Right ventricle myocardium inferior (tissue), 1 donor: ENCODE measurements around the gene RAPGEF1. TPM values are rescaled to one million over a fixed set of nuclear protein-coding genes. Genes with fewer than 3 reads are reported as not detected.
"Not testable (repeated sequence)": the region's sequence is repeated elsewhere in the genome, so short reads cannot be mapped to it uniquely, and the experiment has no call there.

Experiments used
- ATAC-seq: fragments of 200-7000 bp; cut with Tn5 transposase; one replicate; pipeline ENCODE4 v1.9.1; 2020; ENCODE audit warnings: mild to moderate bottlenecking, moderate library complexity
- DNase-seq: peaks from one replicate; pipeline ENCODE4 v3.0.0; 2021; ENCODE audit errors: missing footprints
- intact Hi-C: fragments of 100-400 bp; cut with DNase I; formaldehyde crosslinking; loops from one replicate; pipeline ENCODE4 v1.11.0; 2022
- total RNA-seq: library from RNA; stranded (reverse); fragmentation: NEBNext Ultra II Directional; extraction: Animal tissue kit (Norgen Biotek cat#: 25700); gene quantifications from one replicate; pipeline ENCODE4 v1.2.1, GENCODE V29; 2021
- donor health status: DM: no; HTN: yes; CAD: no; lungs with severe emphysema.

RAPGEF1 gene
- total RNA-seq, 1 donor from 2014 or later = 125 TPM

- intact Hi-C loops = no loop called here
- ATAC-seq (no peak), DNase-seq (no peak)
Observed at GRCh38 chr9:131552030-131552429, 187.8 kb downstream of the RAPGEF1 start.

GRCh38 chr9:131550465-131550864 is 189.4 kb downstream of the RAPGEF1 start:
- DNase-seq, intact Hi-C loops, ATAC-seq: not testable (repeated sequence)

- intact Hi-C loops, DNase-seq, ATAC-seq: not testable (repeated sequence)
Observed at GRCh38 chr9:131549186-131549585, 190.7 kb downstream of the RAPGEF1 start.

DNA sequence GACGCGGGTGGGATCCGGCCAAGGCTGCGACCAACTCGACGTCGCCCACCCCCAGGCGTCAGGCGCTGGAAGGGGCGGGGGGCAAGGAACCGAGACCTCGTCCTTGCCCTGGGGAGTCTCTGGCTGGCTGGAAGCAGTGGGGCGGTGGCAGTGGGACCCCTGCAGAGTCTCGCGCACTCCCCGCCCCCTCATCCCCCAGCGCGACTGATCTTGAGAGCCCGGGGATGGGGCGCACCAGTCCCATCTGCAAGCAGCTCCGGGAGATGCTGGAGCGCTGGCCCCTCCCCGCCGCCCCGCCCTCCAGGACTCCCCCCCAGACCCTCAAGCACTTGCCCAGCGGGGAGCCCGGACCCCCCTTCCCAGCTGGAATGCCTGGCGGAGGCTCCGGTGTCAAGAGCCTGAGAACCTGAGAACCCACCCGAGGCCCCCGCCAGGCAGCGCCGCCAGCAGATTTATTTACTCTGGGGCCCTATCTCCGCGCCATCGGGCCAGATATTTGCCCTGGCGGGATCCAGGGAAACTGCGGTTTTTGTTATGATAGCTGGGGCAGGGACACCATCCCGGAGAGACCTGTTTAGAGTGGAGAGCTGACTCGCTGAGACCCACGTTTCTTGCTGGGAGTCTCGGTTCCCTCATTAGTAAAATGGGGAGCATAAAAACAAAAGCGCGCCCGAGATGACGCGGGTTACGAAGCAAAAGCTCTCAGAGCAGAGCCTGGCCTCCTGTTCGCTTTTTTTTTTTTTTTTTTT is 193.4 kb downstream of the RAPGEF1 start:
- ATAC-seq = no peak
- DNase-seq = no peak
- intact Hi-C loops = no loop called here

DNA sequence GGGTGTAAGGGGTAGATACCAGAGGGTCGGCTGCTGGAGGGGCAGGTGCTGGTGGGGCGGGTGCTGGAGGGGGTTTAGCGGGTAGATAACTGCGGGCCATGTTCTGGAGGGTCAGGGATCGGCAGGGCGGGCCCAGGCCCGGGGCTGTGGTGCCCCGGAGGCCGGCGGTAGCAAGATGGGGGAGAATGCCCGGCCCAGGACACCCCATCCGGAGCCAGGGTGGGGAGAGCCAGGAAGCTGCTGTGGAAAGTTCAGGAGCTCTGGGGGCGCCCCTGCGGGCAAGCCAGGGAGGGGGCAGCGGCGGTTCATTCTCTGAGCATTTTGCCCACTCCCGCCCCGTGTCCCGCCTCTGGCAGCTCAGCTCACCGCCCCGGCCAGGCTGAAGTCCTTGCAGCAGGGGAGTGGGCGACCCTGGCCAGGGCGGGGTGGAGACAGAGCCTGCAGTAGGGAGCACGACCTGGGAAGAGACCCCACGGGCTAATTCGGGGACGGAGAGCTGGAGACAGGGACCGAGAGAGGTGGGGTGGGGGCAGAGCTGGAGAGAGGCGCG is 194.0 kb downstream of the RAPGEF1 start:
- DNase-seq (no peak), ATAC-seq (no peak)
- intact Hi-C loops = no loop called here

- intact Hi-C loops = no loop called here
- DNase-seq = no peak
- no peak for ATAC-seq
Observed at GRCh38 chr9:131545003-131545785, 194.7 kb downstream of the RAPGEF1 start, which contains the start of gene PRRT1B. Gene PRRT1B, plus strand, starts transcription at chr9:131545523. Its CDS starts 93 bp downstream, at chr9:131545616.

DNA sequence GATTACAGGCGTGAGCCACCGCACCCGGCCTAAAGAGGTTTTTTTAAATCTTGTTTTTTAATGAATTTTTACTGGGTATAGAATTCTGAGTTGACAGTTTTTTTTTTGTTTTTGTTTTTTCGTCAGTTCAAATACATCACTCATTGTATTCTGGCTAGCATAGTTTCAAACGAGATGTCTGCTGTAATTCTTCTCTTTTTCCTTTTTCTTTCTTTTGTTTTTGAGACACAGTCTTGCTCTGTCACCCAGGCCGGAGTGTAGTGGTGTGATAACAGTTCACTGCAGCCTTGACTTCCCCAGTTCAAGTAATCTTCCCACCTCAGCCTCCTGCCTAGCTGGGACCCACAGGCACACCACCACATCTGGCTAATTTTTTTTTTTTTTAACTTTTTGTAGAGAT is 196.7 kb downstream of the RAPGEF1 start:
- ATAC-seq (no peak), DNase-seq (no peak)
- intact Hi-C loops = no loop called here

GRCh38 chr9:131539223-131539923 is 200.5 kb downstream of the RAPGEF1 start:
- intact Hi-C loops = no loop called here
- DNase-seq = no peak
- ATAC-seq = no peak

DNA sequence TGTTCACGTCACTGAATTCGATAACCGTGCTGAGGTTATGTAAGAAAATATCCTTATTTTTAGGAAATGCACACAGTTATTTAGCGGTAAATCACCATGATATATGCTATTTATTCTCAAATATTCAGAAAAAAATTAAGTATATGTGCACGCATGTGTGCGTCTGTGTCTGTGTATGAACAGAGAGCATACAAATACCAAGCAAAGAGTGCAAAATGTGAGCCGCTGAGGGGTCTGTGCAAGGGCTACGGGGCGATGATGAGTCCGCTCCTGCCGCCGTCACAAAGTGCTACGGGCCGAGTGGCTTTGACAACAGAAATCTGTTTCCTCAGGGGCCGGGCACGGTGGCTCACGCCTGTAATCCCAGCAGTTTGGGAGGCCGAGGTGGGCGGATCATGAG is 201.9 kb downstream of the RAPGEF1 start:
- DNase-seq (no peak), ATAC-seq (no peak)
- intact Hi-C loops = loop anchor here (2.0 kb wide), 1 partner anchor 63 kb away; no protein-coding TSS in a partner anchor

DNA sequence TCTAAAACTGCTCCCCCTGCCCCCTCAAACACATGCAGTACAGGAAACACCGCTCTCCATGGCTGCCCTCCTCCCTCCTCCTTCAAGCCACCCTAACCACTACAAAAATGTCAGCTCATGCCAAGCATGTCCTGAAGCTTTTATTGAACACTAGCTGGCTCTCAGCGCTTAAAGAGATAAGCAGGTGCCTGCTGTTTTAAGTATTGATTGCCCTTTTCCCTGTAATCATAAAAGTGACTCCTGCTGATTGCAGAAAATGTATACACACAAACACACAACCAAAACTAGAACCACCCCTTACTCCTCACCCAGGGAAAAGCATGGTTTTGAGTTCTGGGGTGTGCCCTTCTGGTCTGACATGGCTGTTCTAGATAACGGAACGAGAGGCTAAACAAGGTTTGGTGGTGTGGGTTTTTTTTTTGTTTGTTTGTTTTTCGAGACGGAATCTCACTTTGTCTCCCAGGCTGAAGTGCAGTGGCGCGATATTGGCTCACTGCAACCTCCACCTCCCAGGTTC is 205.1 kb downstream of the RAPGEF1 start:
- ATAC-seq (no peak), DNase-seq (no peak)
- intact Hi-C loops = no loop called here

DNA sequence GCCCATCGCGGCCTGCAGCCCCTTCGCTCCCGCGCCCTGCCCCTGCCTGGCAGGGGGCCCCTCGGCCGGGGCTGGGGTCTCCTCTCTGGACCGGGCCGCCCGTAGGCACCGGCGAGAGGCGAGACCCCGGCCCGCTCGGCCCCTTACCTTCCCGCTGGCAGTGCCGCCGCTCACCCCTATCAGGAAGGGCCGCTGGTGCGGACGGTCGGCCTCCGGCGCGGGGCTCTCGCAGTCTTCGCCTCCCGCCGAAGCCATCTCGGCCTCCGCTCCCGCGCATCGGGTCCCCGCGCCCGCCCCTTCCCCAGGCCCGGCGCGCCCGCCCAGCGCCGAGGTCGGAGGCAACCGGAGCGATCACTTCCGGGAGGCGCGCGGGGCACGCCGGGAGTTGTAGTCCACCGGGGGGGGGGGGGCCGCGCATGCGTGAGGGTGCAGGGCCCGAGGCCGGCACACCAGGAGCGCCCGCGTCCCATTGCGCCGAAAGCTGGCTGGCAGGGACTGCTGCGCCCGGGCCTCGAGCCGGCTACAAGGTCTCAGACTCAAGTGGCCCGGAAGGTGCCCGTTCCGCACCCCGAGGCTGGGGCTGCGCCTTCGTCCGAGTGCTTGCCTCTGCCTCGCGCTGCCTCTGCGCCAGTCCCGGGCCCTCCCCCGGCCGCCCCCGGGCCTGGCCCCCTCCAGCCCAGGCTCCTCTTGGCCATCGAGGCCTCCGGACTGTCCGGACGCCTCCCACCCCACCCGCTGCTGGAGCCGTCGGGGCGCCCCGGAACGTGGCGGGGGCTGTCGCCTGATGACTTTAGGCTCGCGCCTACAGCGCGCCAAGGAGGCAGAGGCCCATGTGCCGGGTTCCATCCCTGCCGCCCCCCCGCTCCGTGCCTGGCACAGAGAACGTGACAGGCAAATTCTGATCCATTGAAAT is 208.7 kb downstream of the RAPGEF1 start, which contains the start of gene UCK1:
Gene UCK1 (minus strand): TSS at position 344 of the 913 bp plus-strand sequence. CDS start 89 bp downstream, at position 255.
- intact Hi-C loops = no loop called here
- ATAC-seq = peak; percentile 98
- DNase-seq = peak; percentile 91

DNA sequence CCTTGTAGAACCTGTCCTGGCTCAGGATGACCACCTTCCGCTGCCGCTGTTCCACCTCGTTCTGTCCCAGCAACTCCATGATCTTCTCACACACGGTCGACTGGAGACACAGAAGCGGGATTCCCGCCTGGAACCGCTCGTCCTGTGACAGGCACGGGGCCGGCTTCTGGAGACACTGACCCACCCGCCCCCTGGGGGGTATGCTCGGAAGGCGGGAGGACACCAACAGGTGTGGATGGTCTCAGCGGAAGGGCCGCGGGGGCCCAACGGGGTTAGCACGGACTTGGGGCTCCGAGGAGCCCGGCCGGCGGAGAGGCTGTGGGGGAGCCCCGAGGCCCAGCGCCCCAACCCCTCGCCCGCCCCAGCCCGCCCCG is 209.3 kb downstream of the RAPGEF1 start:
- intact Hi-C loops = no loop called here
- DNase-seq = no peak
- ATAC-seq = no peak

- ATAC-seq (no peak), DNase-seq (no peak)
- intact Hi-C loops = no loop called here
Observed at GRCh38 chr9:131529597-131530545, 210.0 kb downstream of the RAPGEF1 start.

GRCh38 chr9:131528886-131529505 is 210.9 kb downstream of the RAPGEF1 start:
- ATAC-seq (no peak), DNase-seq (no peak)
- intact Hi-C loops = no loop called here

GRCh38 chr9:131528186-131528585 is 211.7 kb downstream of the RAPGEF1 start:
- ATAC-seq (no peak), DNase-seq (no peak)
- intact Hi-C loops = no loop called here
